Measurements from ENCODE around the gene PRICKLE2.

DNA sequence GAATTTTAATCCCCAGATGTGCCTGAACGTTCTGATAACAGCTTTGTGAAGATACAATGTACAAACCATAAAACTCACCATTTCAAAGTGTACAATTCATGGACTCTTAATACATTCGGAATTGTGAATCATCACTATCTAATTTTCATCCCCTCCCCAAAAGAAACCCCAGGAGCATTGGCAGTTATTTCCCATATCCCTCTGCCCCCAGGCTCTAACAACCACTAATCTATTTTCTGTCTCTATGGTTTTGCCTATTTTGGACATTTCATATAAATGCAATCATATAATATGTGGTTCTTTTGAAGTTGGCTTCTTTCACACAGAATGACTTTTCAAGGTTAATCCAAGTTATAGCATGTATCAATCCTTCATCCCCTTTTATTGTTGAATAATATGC is 25.3 kb downstream of the PRICKLE2 start:
- TF ChIP-seq, protein P1, sequence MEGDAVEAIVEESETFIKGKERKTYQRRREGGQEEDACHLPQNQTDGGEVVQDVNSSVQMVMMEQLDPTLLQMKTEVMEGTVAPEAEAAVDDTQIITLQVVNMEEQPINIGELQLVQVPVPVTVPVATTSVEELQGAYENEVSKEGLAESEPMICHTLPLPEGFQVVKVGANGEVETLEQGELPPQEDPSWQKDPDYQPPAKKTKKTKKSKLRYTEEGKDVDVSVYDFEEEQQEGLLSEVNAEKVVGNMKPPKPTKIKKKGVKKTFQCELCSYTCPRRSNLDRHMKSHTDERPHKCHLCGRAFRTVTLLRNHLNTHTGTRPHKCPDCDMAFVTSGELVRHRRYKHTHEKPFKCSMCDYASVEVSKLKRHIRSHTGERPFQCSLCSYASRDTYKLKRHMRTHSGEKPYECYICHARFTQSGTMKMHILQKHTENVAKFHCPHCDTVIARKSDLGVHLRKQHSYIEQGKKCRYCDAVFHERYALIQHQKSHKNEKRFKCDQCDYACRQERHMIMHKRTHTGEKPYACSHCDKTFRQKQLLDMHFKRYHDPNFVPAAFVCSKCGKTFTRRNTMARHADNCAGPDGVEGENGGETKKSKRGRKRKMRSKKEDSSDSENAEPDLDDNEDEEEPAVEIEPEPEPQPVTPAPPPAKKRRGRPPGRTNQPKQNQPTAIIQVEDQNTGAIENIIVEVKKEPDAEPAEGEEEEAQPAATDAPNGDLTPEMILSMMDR (IDR thresholded peaks at IDR 0.05; ENCODE audit: low read length): no peak
- TF ChIP-seq EZH2 (optimal IDR thresholded peaks at IDR 0.05; ENCODE audit: low read depth, low read length): no peak
- TF ChIP-seq EZH2phosphoT487 (IDR thresholded peaks at IDR 0.05; ENCODE audit: low read length): no peak

Measured in MM.1S (cell line).